GM12878 (cell line): ENCODE data around the gene METTL27. TPM values are rescaled to one million over a fixed set of nuclear protein-coding genes. Genes with fewer than 3 reads are reported as not detected.

ENCODE experiments used
- ATAC-seq: fragments of 200-7000 bp; cut with Tn5 transposase; 3 replicates; pipeline ENCODE4 v1.9.1; 2020; ENCODE audit warnings: mild to moderate bottlenecking, moderate library complexity
- Bru-seq: library from RNA; stranded (reverse); fragments of 400-500 nt; gene quantifications from one replicate; lab custom pipeline; 2021; lab: Mats Ljungman, UMichigan
- BruChase-seq, 2 experiments: library from RNA; stranded (reverse); fragments of 400-500 nt; gene quantifications; one replicate each; lab custom pipeline; 2021; lab: Mats Ljungman, UMichigan
- BruUV-seq: library from RNA; stranded (reverse); fragments of 400-500 nt; replicated peaks from 2 replicates; lab custom pipeline; 2021; lab: Mats Ljungman, UMichigan
- CTCF ChIA-PET: fragments of 300-600 bp; sonication (Branson Sonifier 250); formaldehyde crosslinking; extraction: SDS; loops from one replicate; lab custom pipeline; 2021; ENCODE audit warnings: inconsistent platforms; lab: Yijun Ruan, JAX
- POLR2A ChIA-PET: fragments of 350-600 bp; formaldehyde crosslinking; extraction: SDS; loops from one replicate; lab custom pipeline; 2021; ENCODE audit warnings: inconsistent platforms; lab: Charles Lee
- RAD21 ChIA-PET: fragments of 300-600 bp; sonication (Branson Sonifier 250); formaldehyde crosslinking; loops from one replicate; lab custom pipeline; 2023; ENCODE audit warnings: antibody characterized with exemption; ENCODE audit not compliant: unreplicated experiment; lab: Charles Lee
- SMC1A ChIA-PET: fragments of 300-600 bp; sonication (Branson Sonifier 250); formaldehyde crosslinking; loops from one replicate; lab custom pipeline; 2023; ENCODE audit not compliant: unreplicated experiment, uncharacterized antibody; lab: Charles Lee
- DNase-seq: peaks from one replicate; pipeline ENCODE4 v3.0.0-alpha.2; 2011; ENCODE audit warnings: low read depth, low spot score
- FAIRE-seq: peaks from 3 replicates; lab custom pipeline; 2011; peaks lifted over from hg19 to GRCh38; lab: Jason Lieb, UNC
- H2AFZ ChIP-seq: 2 replicates; pipeline ENCODE4 v1.6.0; 2011; ENCODE audit warnings: low read depth, low read length, control low read depth; ENCODE audit not compliant: control insufficient read depth
- H3K27ac ChIP-seq: 2 replicates; pipeline ENCODE4 v1.5.1; 2011; ENCODE audit warnings: control low read depth; ENCODE audit not compliant: control insufficient read depth, insufficient read depth
- H3K27me3 ChIP-seq, 2 experiments: replicated peaks in 1 of 2; 2 replicates each; pipeline versions ENCODE4 v1.6.0 to v1.6.1; 2011; ENCODE audit warnings: low read length in 1 of 2; ENCODE audit not compliant: control insufficient read depth in 2 of 2, insufficient read depth in 2 of 2
- H3K36me3 ChIP-seq, 2 experiments: 2 replicates each; pipeline ENCODE4 v1.5.1; 2011; ENCODE audit warnings: low read length in 1 of 2; ENCODE audit not compliant: control insufficient read depth in 2 of 2, insufficient read depth in 2 of 2
- H3K4me1 ChIP-seq: 2 replicates; pipeline ENCODE4 v1.6.1; 2011; ENCODE audit warnings: mild to moderate bottlenecking, low read length, moderate library complexity, mixed read lengths; ENCODE audit not compliant: control insufficient read depth, insufficient read depth
- H3K4me2 ChIP-seq: 2 replicates; pipeline ENCODE4 v1.6.0; 2011; ENCODE audit warnings: control low read depth; ENCODE audit not compliant: control insufficient read depth, insufficient read depth
- H3K4me3 ChIP-seq: fragments of 200-600 bp; sonication (generic); 2 replicates; pipeline ENCODE4 v1.5.1; 2016
- H3K79me2 ChIP-seq: 2 replicates; pipeline ENCODE4 v1.6.0; 2011; ENCODE audit warnings: low read length; ENCODE audit not compliant: control insufficient read depth, insufficient read depth
- H3K9ac ChIP-seq: 2 replicates; pipeline ENCODE4 v1.8.0; 2011; ENCODE audit warnings: low read length, control low read depth, mixed read lengths; ENCODE audit not compliant: control insufficient read depth, insufficient read depth
- H3K9me3 ChIP-seq: replicated peaks from 3 replicates; pipeline ENCODE4 v1.5.1; 2011; ENCODE audit warnings: mild to moderate bottlenecking, low read length; ENCODE audit not compliant: control insufficient read depth, insufficient read depth
- H4K20me1 ChIP-seq: 2 replicates; pipeline ENCODE4 v1.6.0; 2011; ENCODE audit not compliant: control insufficient read depth, insufficient read depth
- CBX3 ChIP-seq: fragments of 200-600 bp; sonication (generic); IDR thresholded peaks from 2 replicates; pipeline ENCODE4 v1.6.1; 2016; ENCODE audit warnings: low read depth, borderline replicate concordance
- EED ChIP-seq: sonication (generic); IDR thresholded peaks from 2 replicates; pipeline ENCODE4 v1.6.1; 2016; ENCODE audit warnings: antibody characterized with exemption, low read depth
- EGR1 ChIP-seq, 2 experiments: IDR thresholded peaks; 1 replicate in 1 of 2; 2 replicates in 1 of 2; pipeline ENCODE4 v1.6.1; 2011 to 2012; ENCODE audit warnings: low read depth in 2 of 2, low read length in 2 of 2, borderline replicate concordance in 1 of 2, mild to moderate bottlenecking in 1 of 2, moderate library complexity in 1 of 2
- MYB ChIP-seq: fragments of 150-350 bp; IDR thresholded peaks from 2 replicates; pipeline ENCODE4 v1.6.1; 2014; ENCODE audit warnings: mild to moderate bottlenecking, low read depth, low read length, borderline replicate concordance
- NFYB ChIP-seq: IDR thresholded peaks from 2 replicates; pipeline ENCODE4 v1.6.1; 2011; ENCODE audit warnings: low read depth, mild to moderate bottlenecking, low read length, improper control_type of control experiment, moderate library complexity; ENCODE audit not compliant: insufficient read depth
- POLR2A ChIP-seq: IDR thresholded peaks from 2 replicates; pipeline ENCODE4 v1.6.1; 2011; ENCODE audit warnings: low read depth, mild to moderate bottlenecking, low read length
- POLR2AphosphoS5 ChIP-seq: IDR thresholded peaks from 2 replicates; pipeline ENCODE4 v1.6.1; 2011; ENCODE audit warnings: mild to moderate bottlenecking, low read length, inconsistent platforms
- RUNX3 ChIP-seq: IDR thresholded peaks from 2 replicates; pipeline ENCODE4 v1.6.1; 2012; ENCODE audit warnings: low read length, inconsistent platforms
- SP1 ChIP-seq: IDR thresholded peaks from one replicate; pipeline ENCODE4 v1.6.1; 2011; ENCODE audit warnings: low read depth, low read length
- TAF1 ChIP-seq: IDR thresholded peaks from 2 replicates; pipeline ENCODE4 v1.6.1; 2011; ENCODE audit warnings: mild to moderate bottlenecking, low read depth, low read length, borderline replicate concordance
- WGBS: methylation state at CpG from one replicate; pipeline ENCODE4 v1.1.6; 2016; ENCODE audit warnings: low lambda C conversion rate; ENCODE audit not compliant: insufficient replicate concordance, insufficient coverage; ENCODE audit errors: missing lambda C conversion rate; 5-methylcytosine and 5-hydroxymethylcytosine counted together
- in situ Hi-C: fragments of 300-500 bp; cut with MboI; formaldehyde crosslinking; loops from 9 replicates; pipeline ENCODE4 v1.14.3; 2018; ENCODE audit warnings: mixed read lengths
- intact Hi-C: fragments of 100-400 bp; cut with micrococcal nuclease; formaldehyde crosslinking; loops from one replicate; pipeline ENCODE4 v1.14.2; 2022; ENCODE audit not compliant: unreplicated experiment
- long read RNA-seq, 2 experiments: library from polyadenylated mRNA; unstranded; transcript quantifications; one replicate each; pipeline ENCODE4 v2.0.0, GENCODE V29; 2019 to 2020
- polyA minus RNA-seq, 3 experiments: library from RNA; depleted of rRNA, polyadenylated mRNA; stranded (reverse); fragments of >200 nt; gene quantifications; 2 replicates each; pipeline ENCODE4 v1.2.3, GENCODE V29; 2011
- polyA plus RNA-seq, 11 experiments: library from polyadenylated mRNA; depleted of rRNA in 4 of 11; unstranded in 6 of 11; stranded (reverse) in 5 of 11; fragments of >200 nt; fragmentation: Nextera tagmentation in 4 of 11; fragmentation: Illumina TruSeq in 1 of 11; extraction: Ambion mirVana in 4 of 11; extraction: Trizol in 1 of 11; gene quantifications; 1 replicate in 1 of 11; 2 replicates in 10 of 11; pipeline versions ENCODE4 v1.2.1 to v1.2.3, GENCODE V29; 2011 to 2016; ENCODE audit warnings: inconsistent platforms in 2 of 11, missing spikeins in 2 of 11, low read depth in 1 of 11
- total RNA-seq, 4 experiments: library from RNA; depleted of rRNA in 3 of 4; stranded (reverse); fragments of >200 nt in 3 of 4; fragmentation: Illumina TruSeq in 1 of 4; extraction: Trizol in 1 of 4; gene quantifications; 2 replicates each; pipeline versions ENCODE4 v1.2.1 to v1.2.3, GENCODE V29; 2013 to 2021

The METTL27 gene, protein sequence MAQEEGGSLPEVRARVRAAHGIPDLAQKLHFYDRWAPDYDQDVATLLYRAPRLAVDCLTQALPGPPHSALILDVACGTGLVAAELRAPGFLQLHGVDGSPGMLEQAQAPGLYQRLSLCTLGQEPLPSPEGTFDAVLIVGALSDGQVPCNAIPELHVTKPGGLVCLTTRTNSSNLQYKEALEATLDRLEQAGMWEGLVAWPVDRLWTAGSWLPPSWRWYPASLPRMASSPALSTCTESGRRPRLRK
- 0.93 and 1.3 TPM in 2 replicates for total RNA-seq (2013; cell fraction: nucleolus; rRNA removed)
- 0.90 and 1.7 TPM in 2 replicates for total RNA-seq (2014; rRNA removed)
- 0.45 and 0.74 TPM in 2 replicates for total RNA-seq (2014; rRNA removed; fragmentation: Illumina TruSeq; extraction: Trizol)
- total RNA-seq (2021) = 0.80 and 1.7 TPM in 2 replicates
- not detected for polyA plus RNA-seq (2011; ENCODE audit: low read depth)
- 0.16 and 0.57 TPM in 2 replicates for polyA plus RNA-seq (2011; rRNA removed)
- 0.55 and 0.72 TPM in 2 replicates for polyA plus RNA-seq (2011; cell fraction: cytosol; rRNA removed)
- 0.89 and 1.1 TPM in 2 replicates for polyA plus RNA-seq (2011; cell fraction: nucleus; rRNA removed)
- polyA plus RNA-seq (2012) = 1.5 and 1.8 TPM in 2 replicates
- polyA plus RNA-seq (2014; fragmentation: Illumina TruSeq; extraction: Trizol) = 0.10 TPM in 1 of 2 replicates, not detected in the other
- under 1 TPM; 0.10 to 0.16 TPM for polyA plus RNA-seq (2014; fragmentation: Nextera tagmentation; extraction: Ambion mirVana)
- 1.1 and 1.5 TPM in 2 replicates for polyA plus RNA-seq (2014; rRNA removed)
- 1 to 10 TPM; 3.3 to 3.4 TPM for polyA plus RNA-seq (2016; fragmentation: Nextera tagmentation; extraction: Ambion mirVana)
- 1.2 TPM in 1 of 2 replicates, not detected in the other for polyA minus RNA-seq (2011; rRNA and poly(A)+ RNA removed)
- 1.5 TPM in 1 of 2 replicates, not detected in the other for polyA minus RNA-seq (2011; cell fraction: cytosol; rRNA and poly(A)+ RNA removed)
- 0.77 TPM in 1 of 2 replicates, not detected in the other for polyA minus RNA-seq (2011; cell fraction: nucleus; rRNA and poly(A)+ RNA removed)
- percentile 31 among the genes with signal in this experiment for Bru-seq, nascent RNA
- BruChase-seq, experiment 1, labeled RNA remaining after a 6-hour chase = percentile 23 among the genes with signal in this experiment
- BruChase-seq, experiment 2, labeled RNA remaining after a 2-hour chase = percentile 24 among the genes with signal in this experiment
- long read RNA-seq, experiment 1, partial matches to known transcripts = 0 of 1 reads
- long read RNA-seq, experiment 1, other reads (novel, unspliced or antisense) = 1 of 1 reads
- long read RNA-seq, experiment 2 = 0 reads

DNA sequence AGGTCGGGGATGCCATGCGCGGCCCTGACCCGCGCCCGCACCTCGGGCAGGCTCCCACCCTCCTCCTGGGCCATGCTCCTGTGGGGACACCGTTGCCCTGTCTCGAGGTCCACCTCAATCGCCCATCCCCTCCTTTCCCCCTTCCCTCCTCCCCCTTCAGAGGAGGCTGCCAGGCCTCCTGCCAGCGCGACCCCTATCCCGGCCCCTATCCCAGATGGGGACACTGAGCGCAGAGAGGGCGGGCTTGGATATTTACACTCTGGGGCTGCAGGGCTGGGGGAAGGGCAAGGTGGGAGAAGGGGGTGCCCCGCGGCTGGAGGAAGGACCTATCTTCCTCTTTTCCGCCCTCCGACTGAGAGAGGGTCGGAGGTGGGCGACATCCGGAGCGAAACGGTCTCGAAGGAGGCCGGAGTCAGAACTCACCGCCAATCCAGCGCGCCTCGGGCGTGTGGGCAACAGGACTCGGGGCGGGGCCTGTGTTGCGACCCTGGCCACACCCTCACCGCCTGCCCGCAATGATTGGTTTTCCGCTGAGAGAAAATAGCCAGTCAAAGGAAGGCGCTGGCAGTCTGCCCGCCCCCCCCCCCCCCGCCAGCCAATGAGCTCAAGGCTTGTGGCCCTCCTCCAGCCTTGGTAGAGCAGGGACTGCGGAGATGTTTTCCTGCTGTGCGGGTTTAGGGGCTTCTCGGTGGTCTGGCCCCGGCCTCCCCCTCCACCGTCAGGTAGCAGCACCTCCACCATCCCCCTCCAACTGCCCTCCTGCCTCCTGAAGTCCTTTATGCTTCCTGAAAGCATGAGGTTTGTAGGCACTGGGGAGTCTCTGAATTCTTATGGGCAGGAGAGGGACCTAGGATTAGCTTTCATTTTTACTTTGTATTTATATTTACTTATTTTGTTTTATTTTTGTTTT, at the start of gene METTL27:
Gene METTL27 (minus strand): TSS at position 450 of the 910 bp plus-strand sequence. CDS start 376 bp downstream, at position 74.
- peak; percentile 83 for FAIRE-seq
- ChIA-PET RAD21 (interaction anchor here (0.6 to 1.8 kb wide), 6 partner anchors 8 to 283 kb away, joined by 3 to 5 read pairs (median 4); partner anchors contain the start of gene ABHD11), CTCF (interaction anchor here (0.6 to 1.5 kb wide), 6 partner anchors 12 to 185 kb away, joined by 3 to 9 read pairs (median 3); no protein-coding TSS in a partner anchor), POLR2A (interaction anchor here (0.6 to 1.0 kb wide), 3 partner anchors 99 to 264 kb away, joined by 3 to 8 read pairs (median 6); partner anchors contain the start of gene TBL2), SMC1A (interaction anchor here (0.7 kb wide), 1 partner anchor 103 kb away, joined by 3 read pairs; no protein-coding TSS in a partner anchor)
- Histone ChIP-seq H3K27ac (peak within 1 kb of the TSS; percentile 67), H3K4me3 (peak within 1 kb of the TSS; percentile 93), H2AFZ (peak within 1 kb of the TSS; percentile 91), H3K36me3 (no peaks in the 10 kb centered on the region), H3K79me2 (no peaks in the 10 kb centered on the region), H3K9me3 (no peaks in the 10 kb centered on the region), H4K20me1 (no peaks in the 10 kb centered on the region), H3K27me3 (no peaks in the 10 kb centered on the region), H3K4me1 (peaks cover 19% of the 10 kb centered on the region), H3K9ac (peak within 1 kb of the TSS; percentile 78), H3K4me2 (peak within 1 kb of the TSS; percentile 89)
- intact Hi-C loops = no loop called here
- TF ChIP-seq MYB = no peak
- peak; percentile 61 for TF ChIP-seq POLR2A
- peak; percentile 41; the same call in 1 of the 2 replicates for TF ChIP-seq POLR2AphosphoS5
- 0 out of 2 replicates have a peak, but pooled peaks have one; percentile 5 for TF ChIP-seq TAF1
- TF ChIP-seq CBX3 = no peak
- TF ChIP-seq NFYB = peak; percentile 86
- TF ChIP-seq EGR1 (IDR thresholded peaks at IDR 0.05; ENCODE audit: borderline replicate concordance in 1 of 2, low read depth in 2 of 2, low read length in 2 of 2) = 0 out of 3 replicates have a peak, but pooled peaks of 1 of the 2 experiments have one; percentile 53
- TF ChIP-seq SP1 = peak; percentile 67
- TF ChIP-seq RUNX3 = peak; percentile 43; the same call in 1 of the 2 replicates
- TF ChIP-seq EED = 0 out of 2 replicates have a peak, but pooled peaks have one; percentile 35
- 29% methylated on average over 31 of the region's 45 CpGs for WGBS
- in situ Hi-C loops = no loop called here
- BruUV-seq = no TSS peak
- peak; percentile 53 for DNase-seq
- ATAC-seq = peak; percentile 99
